Stimulated activated CD8-positive, alpha-beta memory T cell treated with anti-CD3 and anti-CD28 coated beads, Interleukin-12 subunit alpha, Interleukin-12 subunit beta, amount 100 ng/mL, for 24 hours (primary cell): ENCODE data around the gene RAB7A.

Source experiments
- DNase-seq: peaks from one replicate; pipeline ENCODE4 v3.0.0-alpha.2; 2020; ENCODE audit errors: extremely low read depth

The RAB7A gene

DNA sequence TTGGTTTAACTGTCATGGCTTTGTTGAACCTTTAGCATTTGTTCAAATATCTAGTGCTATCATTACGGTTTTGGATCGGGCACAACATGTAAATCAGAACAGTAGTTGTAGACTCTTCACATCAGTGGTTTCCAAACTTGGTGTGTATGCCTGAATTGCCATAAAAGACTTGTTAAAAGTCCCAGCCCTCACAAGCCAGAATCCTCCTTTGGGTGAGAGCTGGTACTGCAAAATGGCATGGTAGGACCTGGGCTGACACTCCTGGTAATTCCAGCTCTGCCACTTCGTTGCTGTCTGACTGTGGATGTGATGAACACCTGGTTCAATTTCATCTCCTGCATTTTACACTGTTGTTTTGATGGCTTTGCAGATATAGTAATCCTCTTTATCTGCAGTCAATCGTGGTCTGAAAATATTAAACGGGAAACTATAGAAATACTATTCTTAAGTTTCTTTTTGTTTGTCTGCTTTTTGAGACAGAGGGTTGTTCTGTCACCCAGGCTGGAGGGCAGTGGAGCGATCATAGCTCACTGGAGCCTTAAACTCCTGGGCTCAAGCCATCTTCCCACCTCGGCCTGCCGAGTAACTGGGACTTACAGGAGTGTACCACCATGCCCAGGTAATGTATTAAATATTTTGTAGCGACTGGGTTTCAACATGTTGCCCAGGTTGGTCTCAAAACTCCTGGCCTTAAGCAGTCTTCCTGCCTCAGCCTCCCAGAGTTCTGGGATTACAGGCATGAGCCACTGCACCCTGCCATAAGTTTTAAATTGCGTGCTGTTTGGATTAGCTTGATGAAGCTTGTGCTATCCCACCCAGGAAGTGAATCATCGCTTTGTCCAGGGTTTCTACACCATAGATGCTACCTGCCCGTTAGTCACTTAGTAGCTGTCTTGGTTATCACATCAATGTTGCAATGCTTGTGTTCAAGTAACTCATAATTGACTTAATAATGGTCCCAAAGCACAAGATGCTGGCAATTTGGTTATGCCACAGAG, 61.6 kb downstream of the RAB7A start:
- no peak for DNase-seq

DNA sequence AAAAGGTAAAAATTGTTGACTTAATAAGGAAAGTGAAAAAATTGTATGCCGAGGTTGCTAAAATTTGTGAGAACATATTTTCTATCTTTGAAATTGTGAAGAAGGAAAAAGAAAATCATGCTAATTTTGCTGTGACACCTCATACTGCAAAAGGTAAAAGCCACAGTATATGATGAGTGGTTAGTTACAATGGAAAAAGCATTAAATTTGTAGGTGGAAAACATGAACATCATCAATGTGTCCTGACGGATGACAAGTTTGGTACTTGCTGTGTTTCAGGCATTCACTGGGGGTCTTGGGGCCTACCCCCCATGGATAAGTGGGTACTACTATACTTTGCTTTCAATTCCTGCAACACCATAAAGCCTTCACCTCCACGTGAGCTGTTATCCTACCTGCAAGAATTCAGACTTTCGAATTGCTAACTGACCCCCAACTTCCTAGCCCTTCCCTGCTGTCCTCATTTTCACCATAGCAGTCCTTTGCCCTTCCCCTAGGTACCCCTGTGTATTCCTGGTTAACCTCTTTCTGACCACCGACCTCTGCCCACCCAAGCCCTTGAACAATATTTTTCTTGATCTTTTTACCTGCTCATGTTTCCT, 62.4 kb downstream of the RAB7A start:
- no peak for DNase-seq

DNA sequence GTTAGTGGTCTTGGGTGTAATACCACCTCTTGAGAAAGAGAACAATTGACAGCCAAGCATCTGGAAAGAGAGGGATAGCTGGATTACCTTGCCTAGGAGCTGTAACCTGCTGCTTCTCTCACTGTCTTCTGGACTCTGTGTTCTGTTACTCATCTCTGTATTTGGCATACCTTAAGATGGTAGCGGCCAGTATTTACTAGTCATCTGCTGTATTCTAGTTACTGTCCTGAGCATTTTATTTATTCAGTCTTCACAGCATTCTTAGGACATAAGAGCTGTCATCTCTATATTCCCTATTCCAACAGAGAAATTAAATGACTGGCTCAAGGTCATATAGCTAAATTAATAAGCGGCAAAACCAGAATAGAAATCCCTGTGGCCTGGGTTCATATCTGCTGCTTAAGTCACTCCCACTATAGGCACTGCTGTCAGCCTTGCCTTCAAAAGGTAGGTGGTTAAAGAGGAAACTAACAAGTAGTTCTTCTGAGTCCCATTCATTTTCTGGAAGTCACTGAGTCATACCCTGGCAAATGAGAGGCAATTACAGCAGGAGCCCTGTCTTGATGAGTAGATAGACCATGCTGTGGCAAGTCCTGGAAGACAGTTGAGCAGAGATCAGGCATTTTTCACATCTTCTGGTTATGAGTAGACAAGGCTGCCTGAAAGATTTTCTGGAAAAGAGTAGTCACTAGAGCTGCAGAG, 68.2 kb downstream of the RAB7A start:
- DNase-seq: no peak

DNA sequence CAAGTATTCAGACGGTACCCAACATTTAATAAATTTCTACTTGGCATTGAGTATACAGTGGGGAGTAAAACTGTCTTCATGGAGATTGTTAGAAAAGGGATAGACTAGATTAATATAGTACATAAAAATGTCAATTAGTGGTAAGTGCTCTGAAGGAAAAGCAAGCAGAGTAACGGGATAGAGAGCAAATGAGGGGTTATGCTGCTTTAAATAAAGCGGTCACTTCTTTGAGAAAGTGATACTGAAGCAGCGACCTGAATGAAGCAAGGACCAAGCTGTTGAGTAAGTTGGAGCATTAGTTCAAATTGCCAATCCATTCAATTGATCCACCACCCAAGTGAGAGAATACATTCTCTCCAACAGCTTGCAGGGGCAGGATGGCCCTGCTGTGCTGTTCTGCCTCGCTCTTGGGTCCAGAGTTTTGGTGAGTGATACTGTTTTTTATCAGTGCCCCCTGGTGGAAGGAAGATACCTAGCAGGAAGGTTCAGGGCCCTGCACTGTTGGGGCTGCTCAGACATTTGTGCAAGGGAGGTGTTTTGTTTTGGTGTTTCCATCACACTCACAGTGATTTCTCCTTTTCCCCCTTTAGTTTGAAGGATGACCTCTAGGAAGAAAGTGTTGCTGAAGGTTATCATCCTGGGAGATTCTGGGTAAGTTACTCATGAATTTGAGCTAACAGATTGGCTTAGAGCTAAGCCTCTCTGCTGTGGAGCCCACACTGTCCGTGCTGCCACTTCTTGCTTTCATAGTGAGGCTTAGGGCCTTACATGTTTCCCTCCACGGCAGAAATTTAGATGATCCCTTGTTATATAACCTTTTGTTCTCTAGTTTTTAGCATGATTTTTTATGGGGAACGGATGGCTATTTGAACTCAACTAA, 69.0 kb downstream of the RAB7A start:
- no peak for DNase-seq

DNA sequence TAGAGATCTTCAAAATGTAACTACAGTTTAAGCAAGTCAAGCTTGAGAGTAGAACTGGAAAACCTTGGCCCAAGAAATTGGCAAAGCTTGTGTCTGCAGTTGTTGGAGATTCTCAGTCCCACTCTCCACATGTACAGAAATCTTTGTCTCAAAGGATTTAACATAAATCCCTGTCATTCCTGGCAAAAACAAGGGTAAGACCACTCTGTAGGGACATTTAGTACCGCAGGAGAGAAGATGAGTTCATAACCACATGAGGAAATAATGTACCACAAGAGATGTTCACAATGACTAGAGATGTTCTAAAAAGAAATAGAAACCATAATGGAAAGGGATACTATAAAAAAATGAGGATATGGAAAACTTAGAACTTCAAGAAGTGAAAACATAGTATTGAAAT, 73.7 kb downstream of the RAB7A start:
- DNase-seq: no peak

DNA sequence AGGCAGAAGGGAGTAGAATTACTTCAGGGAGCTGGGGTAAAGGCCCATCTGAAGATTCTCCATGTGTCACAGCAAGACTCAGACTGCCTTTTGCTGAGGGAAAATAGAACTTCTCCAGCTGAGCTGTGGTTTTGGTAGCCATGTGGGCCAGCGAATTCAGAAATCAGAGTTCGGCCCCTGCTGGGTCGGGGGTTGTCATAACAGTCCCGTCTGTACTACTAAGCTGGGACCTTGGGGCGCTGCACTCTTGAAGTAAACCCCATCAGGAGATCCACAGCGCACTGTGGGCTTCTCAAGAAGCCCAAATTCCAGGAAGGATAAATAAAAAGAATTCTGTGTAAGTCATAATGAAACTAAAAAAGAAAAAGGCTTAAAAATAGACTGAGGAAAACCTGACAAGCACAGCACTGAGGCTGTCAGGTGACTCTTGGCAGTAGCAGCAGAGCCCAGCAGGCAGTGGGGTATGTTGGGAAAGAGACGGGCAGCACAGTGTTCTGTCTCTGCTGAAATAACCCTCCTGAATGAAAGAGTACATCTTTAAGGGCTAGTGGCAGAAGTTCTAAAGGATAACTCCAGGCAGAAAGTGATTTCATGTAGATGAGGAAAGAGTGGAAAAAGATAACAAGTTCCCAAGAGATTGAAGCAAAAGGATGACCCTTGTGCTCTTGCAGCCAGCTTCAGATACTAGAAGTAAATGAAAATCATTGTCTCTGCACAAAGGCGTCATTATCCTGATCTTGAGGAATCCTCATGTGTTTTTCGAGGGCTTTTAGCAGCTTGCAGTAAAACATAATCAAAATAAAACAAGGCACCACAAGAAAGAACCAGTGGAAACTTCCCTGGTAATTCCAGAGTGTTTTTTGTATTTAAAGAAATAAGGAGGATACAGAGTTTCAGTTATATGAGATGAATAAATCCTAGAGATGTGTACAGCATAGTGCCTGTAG, 74.5 kb downstream of the RAB7A start:
- DNase-seq: no peak

DNA sequence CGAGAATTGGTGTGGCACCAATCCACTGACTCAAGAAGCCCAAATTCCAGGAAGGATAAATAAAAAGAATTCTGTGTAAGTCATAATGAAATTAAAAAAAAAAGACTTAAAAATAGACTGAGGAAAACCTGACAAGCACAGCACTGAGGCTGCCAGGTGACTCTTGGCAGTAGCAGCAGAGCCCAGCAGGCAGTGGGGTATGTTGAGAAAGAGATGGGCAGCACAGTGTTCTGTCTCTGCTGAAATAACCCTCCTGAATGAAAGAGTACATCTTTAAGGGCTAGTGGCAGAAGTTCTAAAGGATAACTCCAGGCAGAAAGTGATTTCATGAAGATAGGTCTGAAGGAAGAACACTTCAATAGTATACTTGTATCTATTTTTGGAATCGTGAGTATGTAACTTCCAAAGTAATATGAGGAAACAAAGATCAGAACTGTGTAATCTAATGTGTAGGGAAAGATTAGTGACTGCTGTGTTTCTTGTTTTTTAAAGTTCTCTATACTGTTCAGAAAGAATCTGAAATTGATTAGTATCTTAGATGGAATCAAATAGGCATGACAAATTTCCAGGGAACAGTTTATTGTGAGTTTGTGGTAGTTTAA, 75.9 kb downstream of the RAB7A start:
- no peak for DNase-seq

DNA sequence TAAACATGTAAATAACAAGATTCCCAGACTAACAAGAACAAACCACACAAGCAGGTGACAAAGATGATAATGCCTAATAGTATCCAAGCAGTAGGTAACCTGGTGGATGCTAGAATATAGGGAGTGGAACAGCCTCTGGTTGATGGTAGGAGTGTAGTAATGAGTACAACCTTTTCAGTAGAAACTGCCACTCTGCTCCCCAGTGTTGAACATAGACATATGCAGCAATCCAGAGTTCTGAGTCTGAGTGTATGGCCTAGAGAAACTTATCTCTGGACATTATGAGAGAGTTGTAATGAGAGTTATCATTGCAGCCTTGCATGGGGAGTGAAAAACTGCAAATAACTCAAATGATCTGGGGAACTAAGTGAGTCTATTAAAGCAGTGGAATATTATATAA, 77.3 kb downstream of the RAB7A start:
- DNase-seq: no peak

DNA sequence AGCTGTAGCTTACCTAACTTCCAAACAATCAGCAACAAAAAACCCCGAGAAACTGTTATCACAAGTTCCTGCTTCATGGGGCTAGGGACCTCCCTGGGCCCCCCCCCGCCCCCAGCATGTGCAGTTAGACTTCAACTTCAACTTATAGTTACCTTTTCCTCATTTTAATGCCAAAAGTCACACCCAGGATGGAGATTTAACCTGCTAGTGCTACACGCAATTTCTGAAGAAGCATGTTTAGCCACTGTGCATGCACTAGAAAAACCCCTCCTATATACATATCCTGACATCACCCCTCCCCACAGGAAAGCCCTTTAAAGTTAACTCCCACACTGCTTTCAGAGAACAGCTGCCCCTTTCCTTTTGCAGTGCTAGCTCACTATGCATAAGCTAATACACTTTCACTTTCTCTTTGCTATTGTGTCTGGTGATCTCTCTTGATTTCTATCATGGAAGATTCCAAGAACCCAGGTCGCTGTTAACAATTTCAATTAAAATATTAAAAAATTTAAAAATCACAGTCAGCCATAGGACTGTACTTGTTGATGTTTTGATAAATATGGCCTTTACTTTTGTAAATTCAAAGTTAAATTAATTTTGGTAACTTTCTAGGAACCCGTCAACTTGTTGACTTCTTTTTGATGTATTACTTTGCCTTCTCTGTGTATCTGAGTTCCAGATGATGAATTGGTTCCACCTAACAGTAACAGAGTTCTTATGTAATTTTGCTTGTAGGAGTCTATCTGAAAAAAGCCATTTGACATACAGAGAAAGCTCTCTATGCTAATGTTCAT, 78.2 kb downstream of the RAB7A start:
- DNase-seq: no peak

DNA sequence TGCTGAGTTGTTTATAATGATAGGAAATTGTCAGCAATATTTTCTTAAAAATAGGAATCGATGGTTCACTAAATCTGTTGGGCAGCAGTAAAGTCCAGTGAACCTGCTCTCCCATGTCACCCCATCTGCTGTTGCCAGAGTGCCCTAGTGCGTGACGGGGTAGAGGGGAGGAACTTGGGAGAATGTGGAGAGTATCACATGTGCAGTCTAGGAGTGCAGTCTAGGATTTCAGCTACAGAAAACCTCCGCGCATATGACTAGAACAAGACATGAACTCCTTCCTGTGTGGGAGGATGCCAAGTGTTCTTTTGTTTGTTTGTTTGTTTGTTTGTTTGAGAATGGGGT, 78.8 kb downstream of the RAB7A start:
- no peak for DNase-seq

DNA sequence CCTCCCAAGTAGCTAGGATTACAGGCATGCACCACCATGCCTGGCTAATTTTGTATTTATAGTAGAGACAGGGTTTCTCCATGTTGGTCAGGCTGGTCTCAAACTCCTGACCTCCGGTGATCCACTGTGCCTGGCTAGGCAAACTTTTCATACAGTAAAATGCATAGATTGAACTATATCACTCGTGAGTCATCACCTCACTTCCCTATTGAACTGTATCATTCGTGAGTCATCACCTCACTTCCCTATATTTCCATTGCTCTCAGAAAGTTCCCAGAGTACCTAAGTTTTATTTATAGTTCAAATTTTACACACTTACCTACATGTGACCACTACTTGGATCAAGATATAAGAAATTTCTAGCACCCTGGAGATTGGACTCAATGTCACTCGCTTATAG, 79.8 kb downstream of the RAB7A start:
- DNase-seq: no peak

DNA sequence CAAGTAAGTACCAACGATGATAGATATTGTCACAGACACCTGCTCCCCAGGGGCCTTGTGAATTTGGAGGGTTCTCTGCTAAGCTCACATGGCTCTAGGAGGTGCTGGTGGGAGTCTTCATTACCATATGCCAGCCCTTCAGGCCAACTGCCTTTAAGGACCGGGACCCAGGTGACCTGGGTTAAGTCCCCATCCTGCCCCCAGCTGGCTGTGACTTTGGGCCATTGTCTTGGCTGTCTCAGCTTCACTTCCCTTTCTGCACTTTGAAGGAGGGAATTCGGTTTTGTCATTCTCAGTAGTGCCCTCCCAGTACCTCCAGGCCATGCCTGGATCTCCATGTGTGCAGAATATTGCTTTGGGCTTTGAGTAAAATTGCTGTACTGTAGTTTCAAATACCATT, 80.6 kb downstream of the RAB7A start:
- DNase-seq: no peak

DNA sequence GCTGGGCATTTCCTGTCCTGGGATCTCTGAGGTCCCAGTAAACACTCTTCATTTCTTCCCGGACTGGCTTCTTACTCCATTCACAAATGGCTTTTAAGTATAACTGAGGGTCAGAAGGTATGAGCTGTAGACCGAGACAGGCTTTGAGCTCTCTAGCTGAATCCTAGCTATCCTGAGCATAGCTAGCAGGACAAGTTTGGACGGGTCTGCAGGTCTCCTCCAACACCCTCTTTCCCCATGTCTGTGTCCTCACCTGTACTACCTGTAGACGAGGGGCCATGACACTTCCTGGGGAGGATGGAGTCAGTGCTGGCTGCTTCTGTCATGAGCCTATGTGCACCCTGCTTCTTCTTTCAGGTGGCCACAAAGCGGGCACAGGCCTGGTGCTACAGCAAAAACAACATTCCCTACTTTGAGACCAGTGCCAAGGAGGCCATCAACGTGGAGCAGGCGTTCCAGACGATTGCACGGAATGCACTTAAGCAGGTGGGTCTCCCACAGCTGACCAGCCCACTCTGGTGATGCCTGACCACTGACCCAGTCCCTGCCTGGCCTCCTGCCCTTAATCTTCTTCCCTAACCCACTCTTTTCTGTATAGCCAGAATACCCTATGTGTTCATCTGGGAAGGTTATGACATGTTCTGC, 81.3 kb downstream of the RAB7A start:
- DNase-seq: no peak

DNA sequence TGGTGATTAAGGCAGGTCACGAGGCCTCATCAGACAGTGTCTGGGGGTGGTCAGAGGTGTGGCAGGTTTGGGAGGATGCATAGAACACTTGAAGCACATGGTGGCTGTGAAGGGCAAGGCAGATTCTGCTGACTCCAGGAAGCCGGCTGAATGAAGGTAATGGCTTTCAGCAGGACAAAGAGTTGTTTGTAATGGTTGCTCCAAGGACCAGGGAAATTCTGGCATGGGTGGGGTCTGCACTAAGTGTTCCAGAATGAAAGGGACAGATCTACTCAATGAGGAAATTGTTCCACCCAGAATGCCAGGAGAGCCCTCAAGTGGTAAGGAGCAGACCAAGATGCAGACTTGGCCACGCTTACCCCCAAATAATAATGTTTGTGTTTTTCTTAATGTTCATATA, 82.7 kb downstream of the RAB7A start:
- DNase-seq: no peak

DNA sequence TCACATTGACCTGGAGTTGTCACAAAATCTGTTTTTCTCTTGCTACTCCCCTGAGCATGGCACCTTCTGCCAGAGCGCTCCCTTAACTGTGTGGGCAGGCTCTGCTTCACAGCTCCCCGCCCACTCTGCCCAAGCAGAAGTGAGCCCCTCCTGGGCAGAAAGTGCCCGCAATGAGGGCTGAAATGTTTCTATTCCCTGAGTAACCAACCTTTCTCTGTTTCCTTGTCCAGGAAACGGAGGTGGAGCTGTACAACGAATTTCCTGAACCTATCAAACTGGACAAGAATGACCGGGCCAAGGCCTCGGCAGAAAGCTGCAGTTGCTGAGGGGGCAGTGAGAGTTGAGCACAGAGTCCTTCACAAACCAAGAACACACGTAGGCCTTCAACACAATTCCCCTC, 87.1 kb downstream of the RAB7A start:
- no peak for DNase-seq

DNA sequence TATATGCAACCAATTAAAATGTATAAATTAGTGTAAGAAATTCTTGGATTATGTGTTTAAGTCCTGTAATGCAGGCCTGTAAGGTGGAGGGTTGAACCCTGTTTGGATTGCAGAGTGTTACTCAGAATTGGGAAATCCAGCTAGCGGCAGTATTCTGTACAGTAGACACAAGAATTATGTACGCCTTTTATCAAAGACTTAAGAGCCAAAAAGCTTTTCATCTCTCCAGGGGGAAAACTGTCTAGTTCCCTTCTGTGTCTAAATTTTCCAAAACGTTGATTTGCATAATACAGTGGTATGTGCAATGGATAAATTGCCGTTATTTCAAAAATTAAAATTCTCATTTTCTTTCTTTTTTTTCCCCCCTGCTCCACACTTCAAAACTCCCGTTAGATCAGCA, 88.1 kb downstream of the RAB7A start:
- no peak for DNase-seq

DNA sequence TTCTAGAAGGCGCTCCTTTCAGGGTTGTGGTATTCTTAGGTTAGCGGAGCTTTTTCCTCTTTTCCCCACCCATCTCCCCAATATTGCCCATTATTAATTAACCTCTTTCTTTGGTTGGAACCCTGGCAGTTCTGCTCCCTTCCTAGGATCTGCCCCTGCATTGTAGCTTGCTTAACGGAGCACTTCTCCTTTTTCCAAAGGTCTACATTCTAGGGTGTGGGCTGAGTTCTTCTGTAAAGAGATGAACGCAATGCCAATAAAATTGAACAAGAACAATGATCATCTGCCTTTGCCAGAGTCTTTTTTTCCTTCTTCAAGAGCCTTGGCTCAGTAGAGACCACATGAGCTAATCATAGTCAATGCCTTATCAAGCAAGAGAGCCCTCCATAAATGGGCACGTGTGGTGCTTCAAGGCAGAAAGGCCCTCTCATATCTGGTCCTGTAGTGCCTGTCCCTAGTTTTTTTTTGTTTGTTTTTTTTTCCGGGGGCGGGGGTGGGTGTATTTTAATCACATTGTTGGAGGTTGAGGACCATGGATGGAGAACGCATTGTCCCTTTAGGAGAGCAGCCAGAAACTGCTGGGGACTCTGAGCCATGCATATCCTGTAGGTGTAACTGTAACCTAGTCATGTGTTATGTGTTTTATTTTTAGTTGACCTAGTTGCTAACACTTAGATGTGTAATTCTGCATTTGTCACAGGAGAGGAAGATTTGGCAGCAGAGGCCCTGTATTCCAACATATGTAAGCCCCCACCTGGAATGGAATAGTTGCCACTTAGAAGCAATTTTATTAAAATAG, 88.7 kb downstream of the RAB7A start:
- DNase-seq: no peak
